ENCODE data around the gene DLL3.

Gene DLL3

DNA sequence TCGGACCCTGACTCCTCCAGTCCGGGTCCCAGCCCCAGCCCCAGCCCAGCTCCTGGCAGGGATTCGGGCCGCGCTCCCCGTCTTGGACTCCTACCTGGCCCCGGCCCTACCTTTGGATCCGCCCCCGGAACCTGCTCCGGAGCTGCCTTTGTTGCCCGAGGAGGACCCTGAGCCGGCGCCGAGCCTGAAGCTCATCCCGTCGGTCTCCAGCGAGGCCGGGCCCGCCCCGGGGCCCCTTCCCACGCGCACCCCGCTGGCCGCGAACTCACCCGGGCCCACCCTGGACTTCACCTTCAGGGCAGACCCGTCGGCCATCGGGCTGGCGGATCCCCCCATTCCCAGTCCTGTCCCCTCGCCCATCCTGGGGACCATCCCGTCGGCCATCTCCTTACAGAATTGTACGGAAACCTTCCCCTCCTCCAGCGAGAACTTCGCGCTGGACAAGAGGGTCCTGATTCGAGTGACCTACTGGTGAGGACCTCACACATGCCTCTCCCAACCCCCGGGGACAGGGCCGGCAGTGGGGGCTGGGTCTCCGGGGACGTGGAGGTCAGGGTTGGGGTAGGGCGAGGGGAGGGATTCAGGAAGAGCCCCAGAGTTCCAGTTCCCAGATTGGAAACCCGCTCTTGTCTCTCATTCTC, 16.9 kb downstream of the DLL3 start:
- no peak overlapping the region for H3K4me3 ChIP-seq (ENCODE audit: low read depth, low read length)
- TF ChIP-seq, protein P1, sequence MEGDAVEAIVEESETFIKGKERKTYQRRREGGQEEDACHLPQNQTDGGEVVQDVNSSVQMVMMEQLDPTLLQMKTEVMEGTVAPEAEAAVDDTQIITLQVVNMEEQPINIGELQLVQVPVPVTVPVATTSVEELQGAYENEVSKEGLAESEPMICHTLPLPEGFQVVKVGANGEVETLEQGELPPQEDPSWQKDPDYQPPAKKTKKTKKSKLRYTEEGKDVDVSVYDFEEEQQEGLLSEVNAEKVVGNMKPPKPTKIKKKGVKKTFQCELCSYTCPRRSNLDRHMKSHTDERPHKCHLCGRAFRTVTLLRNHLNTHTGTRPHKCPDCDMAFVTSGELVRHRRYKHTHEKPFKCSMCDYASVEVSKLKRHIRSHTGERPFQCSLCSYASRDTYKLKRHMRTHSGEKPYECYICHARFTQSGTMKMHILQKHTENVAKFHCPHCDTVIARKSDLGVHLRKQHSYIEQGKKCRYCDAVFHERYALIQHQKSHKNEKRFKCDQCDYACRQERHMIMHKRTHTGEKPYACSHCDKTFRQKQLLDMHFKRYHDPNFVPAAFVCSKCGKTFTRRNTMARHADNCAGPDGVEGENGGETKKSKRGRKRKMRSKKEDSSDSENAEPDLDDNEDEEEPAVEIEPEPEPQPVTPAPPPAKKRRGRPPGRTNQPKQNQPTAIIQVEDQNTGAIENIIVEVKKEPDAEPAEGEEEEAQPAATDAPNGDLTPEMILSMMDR (IDR thresholded peaks at IDR 0.05; ENCODE audit: low read depth, low read length) = no peak

DNA sequence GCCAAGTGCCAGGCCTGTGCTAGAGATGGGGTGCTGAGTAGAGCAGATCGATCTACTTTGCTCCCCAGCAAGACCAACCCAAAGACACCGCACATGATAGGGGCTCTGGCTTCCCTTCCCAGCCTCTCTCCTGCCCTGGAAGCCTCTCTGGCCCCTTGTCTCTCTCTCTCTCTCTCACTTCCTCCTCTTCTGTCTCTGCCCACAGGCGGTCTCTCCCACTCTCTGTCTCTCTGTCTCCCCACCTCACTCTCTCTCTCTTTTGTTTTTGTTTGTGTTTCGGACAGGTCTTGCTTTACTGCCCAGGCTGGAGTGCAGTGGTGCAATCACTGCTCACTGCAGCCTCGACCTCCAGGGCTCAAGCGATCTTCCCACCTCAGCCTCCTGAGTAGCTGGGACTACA, 17.5 kb downstream of the DLL3 start:
- TF ChIP-seq, protein P1 (IDR thresholded peaks at IDR 0.05; ENCODE audit: low read depth, low read length) = no peak
- no peak overlapping the region for H3K4me3 ChIP-seq (ENCODE audit: low read depth, low read length)

DNA sequence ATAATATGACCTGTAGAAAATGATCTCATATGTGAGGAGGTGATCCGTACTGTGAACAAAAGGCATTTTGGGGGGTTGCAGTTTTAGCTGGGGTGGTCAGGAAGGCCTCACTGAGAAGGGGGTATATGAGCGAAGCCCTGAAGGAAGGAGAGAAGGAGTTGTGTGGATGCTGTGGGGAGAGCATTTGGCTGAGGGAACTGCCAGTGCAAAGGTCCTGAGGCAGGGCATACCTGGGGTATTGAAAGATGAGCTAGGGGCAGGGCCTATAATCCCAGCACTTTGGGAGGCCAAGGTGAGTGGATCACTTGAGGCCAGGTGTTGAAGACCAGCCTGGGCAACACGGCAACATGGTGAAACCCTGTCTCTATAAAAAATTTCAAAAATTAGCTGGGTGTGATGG, 18.7 kb downstream of the DLL3 start:
- TF ChIP-seq, protein P1 (IDR thresholded peaks at IDR 0.05; ENCODE audit: low read depth, low read length) = no peak

DNA sequence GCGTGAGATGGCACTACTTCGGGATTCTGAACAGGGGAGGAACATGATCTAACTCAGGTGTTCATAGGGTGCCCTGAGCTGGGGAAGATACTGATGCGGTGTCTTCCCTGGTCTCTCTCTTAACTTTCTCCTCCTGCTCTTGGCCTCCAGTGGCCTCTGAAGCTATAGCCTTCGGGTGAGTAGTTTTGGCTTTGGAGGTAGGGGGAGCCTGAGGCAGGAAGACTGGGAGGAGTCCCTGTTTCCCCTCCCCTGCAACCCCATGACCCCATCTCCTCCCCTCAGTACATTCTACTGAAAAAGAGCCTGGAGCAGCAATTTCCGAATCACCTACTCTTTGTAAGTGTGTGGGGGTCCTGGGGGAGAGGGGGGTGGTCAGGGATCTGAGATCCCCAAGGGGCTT, 19.7 kb downstream of the DLL3 start:
- TF ChIP-seq, protein P1 (IDR thresholded peaks at IDR 0.05; ENCODE audit: low read depth, low read length) = no peak
- no peak overlapping the region for H3K4me3 ChIP-seq (ENCODE audit: low read depth, low read length)

More for the DNA sequence above, 18.7 kb downstream of the DLL3 start:
- H3K4me3 ChIP-seq (ENCODE audit: low read depth, low read length) = no peak overlapping the region

DNA sequence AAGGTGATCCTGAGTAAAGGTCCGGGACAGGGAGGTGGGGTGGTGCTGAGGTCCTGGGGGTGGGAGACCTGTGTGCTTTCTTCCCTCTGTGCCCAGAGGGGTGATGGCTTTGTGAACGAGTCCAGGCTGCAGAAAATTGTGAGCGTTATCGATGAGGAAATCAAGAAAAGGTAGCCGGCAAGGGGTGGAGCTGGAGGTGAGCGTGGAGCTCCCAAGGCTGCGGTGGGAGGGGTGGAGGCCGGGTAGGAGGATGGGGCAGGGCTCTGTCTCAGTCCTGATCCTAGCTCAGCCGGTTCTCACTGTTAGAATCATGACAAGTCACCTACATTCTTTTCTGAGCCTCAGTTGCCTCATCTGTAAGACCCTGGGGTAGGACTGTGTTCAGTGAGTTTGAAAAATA, 20.2 kb downstream of the DLL3 start:
- TF ChIP-seq, protein P1 (IDR thresholded peaks at IDR 0.05; ENCODE audit: low read depth, low read length) = no peak
- H3K4me3 ChIP-seq (ENCODE audit: low read depth, low read length) = no peak overlapping the region

DNA sequence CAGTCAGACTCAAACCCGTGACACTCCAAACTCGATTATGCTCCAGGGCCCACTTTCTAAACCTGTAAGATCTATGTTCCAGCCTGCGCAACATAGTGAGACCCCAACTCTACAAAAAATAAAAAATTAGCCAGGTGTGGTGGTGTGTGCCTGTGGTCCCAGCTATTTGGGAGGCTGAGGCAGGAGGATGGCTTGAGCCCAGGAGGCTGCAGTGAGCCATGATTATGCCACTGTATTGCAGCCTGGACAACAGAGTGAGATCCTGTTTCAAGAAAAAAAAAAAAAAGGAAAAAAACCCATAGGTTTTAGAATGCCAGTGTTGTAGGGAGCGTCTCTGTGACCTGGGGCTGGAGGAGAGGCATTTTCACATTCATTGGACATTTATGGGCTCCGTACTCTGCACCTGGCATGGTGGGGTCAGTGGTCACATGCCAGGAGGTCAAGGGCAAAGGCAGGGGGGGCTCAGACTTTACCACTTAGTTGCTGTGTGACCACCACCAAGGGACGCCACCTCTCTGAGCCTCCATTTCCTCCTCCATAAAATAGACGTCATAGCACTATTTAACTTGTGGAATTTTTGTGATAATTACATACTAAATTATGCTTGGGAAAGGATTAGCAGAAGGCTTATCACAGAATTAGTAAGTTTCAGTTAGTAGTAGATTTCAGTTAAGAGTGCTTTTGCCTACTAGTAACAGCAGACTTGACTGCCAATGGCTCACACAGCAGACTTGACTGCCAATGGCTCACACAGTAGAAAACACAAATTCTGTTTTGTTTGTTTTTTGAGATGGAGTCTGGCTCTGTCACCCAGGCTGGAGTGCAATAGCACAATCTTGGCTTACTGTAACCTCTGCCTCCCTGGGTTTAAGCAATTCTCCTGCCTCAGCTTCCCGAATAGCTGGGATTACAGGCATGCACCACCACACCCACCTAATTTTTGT, 22.1 kb downstream of the DLL3 start:
- TF ChIP-seq, protein P1 (IDR thresholded peaks at IDR 0.05; ENCODE audit: low read depth, low read length) = no peak

DNA sequence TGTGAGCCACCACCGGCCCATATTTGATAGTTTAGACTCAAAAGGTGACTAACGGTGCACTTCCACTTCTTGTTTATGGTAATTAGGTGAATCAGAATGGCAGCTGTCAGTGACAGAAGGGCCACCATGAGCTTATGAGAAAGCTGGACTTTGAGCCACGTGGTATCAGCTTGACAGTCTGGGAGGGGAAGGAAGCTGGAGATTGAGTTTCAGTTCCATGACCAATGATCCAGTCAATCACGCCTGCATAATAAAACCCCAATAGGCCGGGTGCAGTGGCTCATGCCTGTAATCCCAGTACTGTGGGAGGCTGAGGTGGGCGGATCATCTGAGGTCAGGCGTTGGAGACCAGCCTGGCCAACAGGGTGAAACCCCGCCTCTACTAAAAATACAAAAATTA, 25.7 kb downstream of the DLL3 start:
- H3K4me3 ChIP-seq (ENCODE audit: low read depth, low read length) = no peak overlapping the region
- TF ChIP-seq, protein P1 (IDR thresholded peaks at IDR 0.05; ENCODE audit: low read depth, low read length) = no peak

More for the DNA sequence above, 22.1 kb downstream of the DLL3 start:
- H3K4me3 ChIP-seq (ENCODE audit: low read depth, low read length) = no peak overlapping the region
